ENCODE measurements around the gene CMYA5. TPM values are rescaled to one million over a fixed set of nuclear protein-coding genes. Genes with fewer than 3 reads are reported as not detected.

CMYA5 gene
- total RNA-seq, 2 experiments from 2014 or later: 0.13 to 0.21 TPM

GRCh38 chr5:79642210-79642609, 47.4 kb upstream of the CMYA5 start:
- Histone ChIP-seq H3K79me2 (ENCODE audit: insufficient read depth, low read depth, low read length) (no peaks in the 10 kb centered on the region), H3K36me3 (ENCODE audit: insufficient read depth, low read length) (peaks cover 94% of the 10 kb centered on the region), H4K20me1 (ENCODE audit: insufficient read depth, low read length) (no peaks in the 10 kb centered on the region), H3K4me3 (ENCODE audit: low read depth, low read length, poor library complexity, severe bottlenecking) (no peak overlapping the region), H3K27ac (ENCODE audit: low read depth, low read length, poor library complexity, severe bottlenecking) (no peak overlapping the region), H3K9me3 (ENCODE audit: low read length) (no peaks in the 10 kb centered on the region), H3K4me2 (ENCODE audit: low read length) (no peak overlapping the region), H3K9me2 (ENCODE audit: insufficient read depth, low read length) (no peaks in the 10 kb centered on the region), H3K4me1 (ENCODE audit: insufficient read depth, low read length, poor library complexity, severe bottlenecking) (no peaks in the 10 kb centered on the region), H2AFZ (ENCODE audit: low read length) (no peak overlapping the region)
- CTCF ChIA-PET (ENCODE audit: unreplicated experiment): no interaction called here
- no peak for DNase-seq (ENCODE audit: low spot score)
- POLR2A ChIA-PET: interaction anchor here (0.7 to 4.3 kb wide), 5 partner anchors 18 to 58 kb away, joined by 3 to 16 read pairs (median 4); no protein-coding TSS in a partner anchor
- intact Hi-C loops (cut with micrococcal nuclease; ENCODE audit: unreplicated experiment): no loop called here
- TF ChIP-seq CTCF (conservative IDR thresholded peaks at IDR 0.05; ENCODE audit: low read length): no peak
- TSS peak; percentile 1 for BruUV-seq (replicated peaks)

- no TSS peak for BruUV-seq (replicated peaks)
- Histone ChIP-seq H4K20me1 (ENCODE audit: insufficient read depth, low read length) (no peaks in the 10 kb centered on the region), H3K36me3 (ENCODE audit: insufficient read depth, low read length) (peaks cover 51% of the 10 kb centered on the region), H3K4me2 (ENCODE audit: low read length) (no peak overlapping the region), H3K27ac (ENCODE audit: low read depth, low read length, poor library complexity, severe bottlenecking) (no peak overlapping the region), H3K9me3 (ENCODE audit: low read length) (no peaks in the 10 kb centered on the region), H3K9me2 (ENCODE audit: insufficient read depth, low read length) (no peaks in the 10 kb centered on the region), H3K79me2 (ENCODE audit: insufficient read depth, low read depth, low read length) (no peaks in the 10 kb centered on the region), H3K4me3 (ENCODE audit: low read depth, low read length, poor library complexity, severe bottlenecking) (no peak overlapping the region), H3K4me1 (ENCODE audit: insufficient read depth, low read length, poor library complexity, severe bottlenecking) (no peaks in the 10 kb centered on the region), H2AFZ (ENCODE audit: low read length) (no peak overlapping the region)
- TF ChIP-seq CTCF (conservative IDR thresholded peaks at IDR 0.05; ENCODE audit: low read length): no peak
- no peak for TF ChIP-seq EZH2phosphoT487 (IDR thresholded peaks at IDR 0.05; ENCODE audit: borderline replicate concordance, low read depth, low read length)
- ChIA-PET POLR2A (interaction anchor here (1.1 kb wide), 1 partner anchor 10 kb away, joined by 3 read pairs; no protein-coding TSS in a partner anchor), CTCF (ENCODE audit: unreplicated experiment) (no interaction called here)
- no peak for DNase-seq (ENCODE audit: low spot score)
- intact Hi-C loops (cut with micrococcal nuclease; ENCODE audit: unreplicated experiment): no loop called here
Measured at GRCh38 chr5:79653843-79654242, 35.8 kb upstream of the CMYA5 start.

DNA sequence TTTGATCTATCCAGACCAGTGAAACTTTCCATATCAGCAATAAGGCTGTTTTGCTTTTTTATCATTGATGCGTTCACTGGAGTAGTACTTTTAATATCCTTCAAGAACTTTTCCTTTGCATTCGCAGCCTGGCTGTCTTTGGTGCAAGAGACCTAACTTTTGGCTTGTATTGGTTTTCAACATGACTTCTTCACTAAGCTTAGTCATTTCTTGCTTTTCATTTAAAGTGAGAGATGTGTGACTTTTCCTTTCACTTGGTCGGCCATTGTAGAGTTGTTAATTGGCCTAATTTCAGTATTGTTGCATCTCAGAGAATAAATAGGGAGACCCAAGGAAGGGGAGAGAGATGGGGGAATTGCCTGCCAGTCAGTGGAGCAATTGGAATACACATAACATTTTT, 26.4 kb upstream of the CMYA5 start:
- no peak for DNase-seq (ENCODE audit: low spot score)
- no peak overlapping the region for H3K4me2 ChIP-seq (ENCODE audit: low read length)
- no peaks in the 10 kb centered on the region for H3K79me2 ChIP-seq (ENCODE audit: insufficient read depth, low read depth, low read length)
- H3K9me3 ChIP-seq (ENCODE audit: low read length): no peaks in the 10 kb centered on the region
- H3K36me3 ChIP-seq (ENCODE audit: insufficient read depth, low read length): peaks cover 35% of the 10 kb centered on the region
- intact Hi-C loops (cut with micrococcal nuclease; ENCODE audit: unreplicated experiment): no loop called here
- no peaks in the 10 kb centered on the region for H4K20me1 ChIP-seq (ENCODE audit: insufficient read depth, low read length)
- TF ChIP-seq CTCF (conservative IDR thresholded peaks at IDR 0.05; ENCODE audit: low read length) (no peak), EZH2phosphoT487 (IDR thresholded peaks at IDR 0.05; ENCODE audit: borderline replicate concordance, low read depth, low read length) (no peak)
- H3K27ac ChIP-seq (ENCODE audit: low read depth, low read length, poor library complexity, severe bottlenecking): no peak overlapping the region
- CTCF ChIA-PET (ENCODE audit: unreplicated experiment): no interaction called here
- POLR2A ChIA-PET: interaction anchor here (0.7 to 1.0 kb wide), 2 partner anchors 21 to 1003 kb away, joined by 3 to 4 read pairs; no protein-coding TSS in a partner anchor
- no peak overlapping the region for H3K4me3 ChIP-seq (ENCODE audit: low read depth, low read length, poor library complexity, severe bottlenecking)
- no peaks in the 10 kb centered on the region for H3K4me1 ChIP-seq (ENCODE audit: insufficient read depth, low read length, poor library complexity, severe bottlenecking)
- H2AFZ ChIP-seq (ENCODE audit: low read length): no peak overlapping the region
- H3K9me2 ChIP-seq (ENCODE audit: insufficient read depth, low read length): no peaks in the 10 kb centered on the region
- BruUV-seq (replicated peaks): no TSS peak
